NCI-H774 (cell line): ENCODE results near the gene UBE2M.

Source experiments
- DNase-seq: peaks from one replicate; lab custom pipeline; 2025; lab: John Stamatoyannopoulos, UW

UBE2M gene

GRCh38 chr19:58570770-58571574 lies 12.6 kb upstream of the UBE2M start:
- no peak for DNase-seq

GRCh38 chr19:58569943-58570670 lies 11.7 kb upstream of the UBE2M start:
- DNase-seq = no peak

- no peak for DNase-seq
Observed at GRCh38 chr19:58569191-58569942, 11.0 kb upstream of the UBE2M start.

- no peak for DNase-seq
Observed at GRCh38 chr19:58568453-58569130, 10.2 kb upstream of the UBE2M start.

- no peak for DNase-seq
Observed at GRCh38 chr19:58566989-58567388, 8.6 kb upstream of the UBE2M start.

- DNase-seq = no peak
Observed at GRCh38 chr19:58563823-58564222, 5.4 kb upstream of the UBE2M start.

GRCh38 chr19:58563034-58563573 lies 4.7 kb upstream of the UBE2M start:
- no peak for DNase-seq

GRCh38 chr19:58562122-58563033 lies 4.0 kb upstream of the UBE2M start:
- no peak for DNase-seq

- DNase-seq = no peak
Observed at GRCh38 chr19:58561373-58562121, 3.1 kb upstream of the UBE2M start.

GRCh38 chr19:58560921-58561320 lies 2.5 kb upstream of the UBE2M start:
- DNase-seq = no peak

- DNase-seq = no peak
Observed at GRCh38 chr19:58560007-58560887, 1.8 kb upstream of the UBE2M start.

GRCh38 chr19:58559275-58560006 lies 1.0 kb upstream of the UBE2M start:
- DNase-seq = no peak

- no peak for DNase-seq
Observed at GRCh38 chr19:58558623-58559274, 338 bp upstream of the UBE2M start.

GRCh38 chr19:58557221-58558065 lies 968 bp downstream of the UBE2M start:
- no peak for DNase-seq

GRCh38 chr19:58556622-58557220 lies 1.7 kb downstream of the UBE2M start:
- DNase-seq = no peak

- DNase-seq = no peak
Observed at GRCh38 chr19:58555920-58556621, 2.3 kb downstream of the UBE2M start.
